ENCODE data around the gene CDC42BPG.

- no peak for TF ChIP-seq CTCF (IDR thresholded peaks at IDR 0.05; ENCODE audit: low read depth, low read length, poor library complexity, severe bottlenecking)
- no peak for TF ChIP-seq EZH2phosphoT487 (IDR thresholded peaks at IDR 0.05; ENCODE audit: borderline replicate concordance, low read length)
These were observed 26.5 kb upstream of the CDC42BPG start for GRCh38 chr11:64870893-64871466.
